ENCODE results near the gene PPARA. TPM values are rescaled to one million over a fixed set of nuclear protein-coding genes. Genes with fewer than 3 reads are reported as not detected.

Gene PPARA
- total RNA-seq, 1 donor, result 22.1 TPM

GRCh38 chr22:46278656-46279645, 128.6 kb downstream of the PPARA start:
- Histone ChIP-seq H3K4me1 (ENCODE audit: insufficient read depth, low read length) (no peaks in the 10 kb centered on the region), H3K4me2 (ENCODE audit: insufficient read depth, low read length) (no peak overlapping the region), H3K9me3 (ENCODE audit: low read depth, low read length) (no peaks in the 10 kb centered on the region), H3K27me3 (ENCODE audit: insufficient read depth, low read length) (no peaks in the 10 kb centered on the region), H3K79me2 (ENCODE audit: insufficient read depth, low read length) (no peaks in the 10 kb centered on the region), H2AFZ (ENCODE audit: low read length) (no peak overlapping the region), H3K36me3 (ENCODE audit: insufficient read depth, low read length) (peaks cover 61% of the 10 kb centered on the region), H4K20me1 (ENCODE audit: insufficient read depth, low read length) (no peaks in the 10 kb centered on the region), H3K27ac (ENCODE audit: low read depth, low read length) (no peak overlapping the region), H3K4me3 (ENCODE audit: insufficient read depth, low read length) (no peak overlapping the region)
- TF ChIP-seq CTCF (IDR thresholded peaks at IDR 0.05; ENCODE audit: extremely low read depth, low read depth, low read length), result no peak
- DNase-seq (ENCODE audit: insufficient read length, low spot score, missing footprints), result peak; percentile 37

GRCh38 chr22:46280063-46280817, 129.9 kb downstream of the PPARA start:
- no peak for TF ChIP-seq CTCF (IDR thresholded peaks at IDR 0.05; ENCODE audit: extremely low read depth, low read depth, low read length)
- H3K4me2 ChIP-seq (ENCODE audit: insufficient read depth, low read length), result no peak overlapping the region
- no peak overlapping the region for H3K4me3 ChIP-seq (ENCODE audit: insufficient read depth, low read length)
- no peaks in the 10 kb centered on the region for H3K4me1 ChIP-seq (ENCODE audit: insufficient read depth, low read length)
- H3K27ac ChIP-seq (ENCODE audit: low read depth, low read length), result no peak overlapping the region
- peaks cover 58% of the 10 kb centered on the region for H3K36me3 ChIP-seq (ENCODE audit: insufficient read depth, low read length)
- no peaks in the 10 kb centered on the region for H3K27me3 ChIP-seq (ENCODE audit: insufficient read depth, low read length)
- DNase-seq (ENCODE audit: insufficient read length, low spot score, missing footprints), result peak; percentile 61
- no peaks in the 10 kb centered on the region for H3K9me3 ChIP-seq (ENCODE audit: low read depth, low read length)
- H4K20me1 ChIP-seq (ENCODE audit: insufficient read depth, low read length), result no peaks in the 10 kb centered on the region
- no peaks in the 10 kb centered on the region for H3K79me2 ChIP-seq (ENCODE audit: insufficient read depth, low read length)
- H2AFZ ChIP-seq (ENCODE audit: low read length), result no peak overlapping the region

- Histone ChIP-seq H3K27me3 (ENCODE audit: insufficient read depth, low read length) (no peaks in the 10 kb centered on the region), H4K20me1 (ENCODE audit: insufficient read depth, low read length) (no peaks in the 10 kb centered on the region), H3K4me2 (ENCODE audit: insufficient read depth, low read length) (no peak overlapping the region), H3K4me3 (ENCODE audit: insufficient read depth, low read length) (no peak overlapping the region), H3K36me3 (ENCODE audit: insufficient read depth, low read length) (peaks cover 50% of the 10 kb centered on the region), H3K4me1 (ENCODE audit: insufficient read depth, low read length) (no peaks in the 10 kb centered on the region), H3K9me3 (ENCODE audit: low read depth, low read length) (no peaks in the 10 kb centered on the region), H3K27ac (ENCODE audit: low read depth, low read length) (no peak overlapping the region), H3K79me2 (ENCODE audit: insufficient read depth, low read length) (no peaks in the 10 kb centered on the region), H2AFZ (ENCODE audit: low read length) (no peak overlapping the region)
- no peak for TF ChIP-seq CTCF (IDR thresholded peaks at IDR 0.05; ENCODE audit: extremely low read depth, low read depth, low read length)
- peak; percentile 52 for DNase-seq (ENCODE audit: insufficient read length, low spot score, missing footprints)
Measured at GRCh38 chr22:46280999-46281623, 130.8 kb downstream of the PPARA start.

Data from osteoblast (primary cell).